ENCODE measurements around the gene SPOCK1.

DNA sequence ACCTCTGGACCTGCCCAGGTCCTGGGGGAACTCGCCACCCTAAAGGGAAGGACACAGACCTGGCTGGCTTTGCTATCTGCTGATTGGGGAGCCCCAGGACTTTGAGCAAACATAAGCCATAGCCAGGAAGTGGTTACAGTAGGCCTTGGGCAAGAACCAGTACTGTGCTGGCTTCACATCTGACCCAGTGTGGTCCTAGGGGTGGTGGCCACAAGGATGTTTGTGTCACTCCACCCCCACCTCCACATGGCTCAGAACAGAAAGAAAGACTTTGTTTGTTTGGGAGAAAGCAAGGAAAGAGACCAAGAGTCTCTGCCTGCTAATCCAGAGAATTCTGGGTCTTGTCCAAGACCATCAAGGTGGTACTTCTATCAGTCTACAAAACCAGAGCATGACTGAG lies 334.2 kb downstream of the SPOCK1 start:
- no peak for TF ChIP-seq EZH2phosphoT487 (IDR thresholded peaks at IDR 0.05; ENCODE audit: insufficient read depth, low read depth)
- no peak for TF ChIP-seq EZH2 (IDR thresholded peaks at IDR 0.05; ENCODE audit: insufficient read depth, poor library complexity, severe bottlenecking)
